HL-60 (cell line): ENCODE data around the gene FYN.

Experiments
- DNase-seq, 2 experiments: peaks; one replicate each; pipeline ENCODE4 v3.0.0-alpha.2; 2010 to 2020; ENCODE audit warnings: low read depth in 1 of 2, low spot score in 1 of 2
- H3K27ac ChIP-seq: fragments of 250-450 bp; sonication (Bioruptor Pico); replicated peaks from 2 replicates; pipeline ENCODE4 v1.5.1; 2020; ENCODE audit warnings: mild to moderate bottlenecking, moderate library complexity
- H3K27me3 ChIP-seq: fragments of 250-450 bp; sonication (Bioruptor Pico); 2 replicates; pipeline ENCODE4 v1.5.1; 2021; ENCODE audit warnings: mild to moderate bottlenecking, moderate library complexity; ENCODE audit not compliant: insufficient read depth, poor library complexity, severe bottlenecking
- H3K4me3 ChIP-seq: replicated peaks from 2 replicates; pipeline ENCODE4 v1.5.1; 2011; ENCODE audit warnings: mild to moderate bottlenecking, control low read depth, low read length; ENCODE audit not compliant: insufficient read depth
- GABPA ChIP-seq: IDR thresholded peaks from 2 replicates; pipeline ENCODE4 v1.6.1; 2012; ENCODE audit warnings: low read depth
- POLR2AphosphoS5 ChIP-seq: IDR thresholded peaks from 2 replicates; pipeline ENCODE4 v1.6.1; 2012; ENCODE audit warnings: low read depth
- SPI1 ChIP-seq: IDR thresholded peaks from 2 replicates; pipeline ENCODE4 v1.6.1; 2012; ENCODE audit warnings: low read depth, mild to moderate bottlenecking, borderline replicate concordance
- TF ChIP-seq, protein P1 (sequence below): IDR thresholded peaks from one replicate; pipeline ENCODE4 v1.5.1; 2011; ENCODE audit warnings: low read length, control low read depth, inconsistent platforms; ENCODE audit not compliant: insufficient read depth
- TF ChIP-seq, protein P2 (sequence below): IDR thresholded peaks from 2 replicates; pipeline ENCODE4 v1.6.1; 2012; ENCODE audit warnings: low read depth; ENCODE audit not compliant: insufficient replicate concordance

FYN gene

DNA sequence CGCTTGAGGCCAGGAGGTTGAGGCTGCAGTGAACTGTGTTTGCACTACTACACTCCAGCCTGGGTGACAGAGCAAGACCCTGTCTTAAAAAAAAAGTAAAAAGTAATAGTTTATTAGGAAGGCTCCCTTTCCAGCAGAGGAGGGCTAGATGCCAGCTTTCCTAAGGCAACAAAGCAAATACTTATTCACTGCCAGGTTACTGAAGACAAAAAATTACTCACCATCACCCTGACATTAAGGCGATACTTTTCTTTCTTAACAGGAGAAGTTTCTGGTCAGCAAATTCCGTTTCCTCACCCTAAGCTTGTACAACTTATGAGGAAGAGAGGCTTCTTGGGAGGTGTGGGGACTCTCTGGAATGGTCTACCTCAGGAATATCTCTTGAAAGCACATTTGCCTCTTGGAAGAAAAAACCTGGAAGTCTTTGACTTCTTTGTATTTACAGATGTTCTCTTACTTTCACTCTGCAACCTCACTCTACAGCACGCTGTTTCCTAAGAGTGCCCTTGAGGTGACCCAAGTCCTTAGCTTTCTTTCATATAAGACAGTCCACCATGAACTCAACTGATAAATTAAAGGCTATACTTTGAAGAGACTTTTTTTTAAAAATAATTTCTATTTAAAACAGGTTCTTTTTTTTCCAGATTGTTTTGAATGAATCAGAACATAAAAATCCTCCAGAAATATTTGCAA is 214.6 kb downstream of the FYN start:
- Histone ChIP-seq H3K27ac (no peak overlapping the region), H3K27me3 (no peaks in the 10 kb centered on the region), H3K4me3 (no peak overlapping the region)
- TF ChIP-seq, protein P1, sequence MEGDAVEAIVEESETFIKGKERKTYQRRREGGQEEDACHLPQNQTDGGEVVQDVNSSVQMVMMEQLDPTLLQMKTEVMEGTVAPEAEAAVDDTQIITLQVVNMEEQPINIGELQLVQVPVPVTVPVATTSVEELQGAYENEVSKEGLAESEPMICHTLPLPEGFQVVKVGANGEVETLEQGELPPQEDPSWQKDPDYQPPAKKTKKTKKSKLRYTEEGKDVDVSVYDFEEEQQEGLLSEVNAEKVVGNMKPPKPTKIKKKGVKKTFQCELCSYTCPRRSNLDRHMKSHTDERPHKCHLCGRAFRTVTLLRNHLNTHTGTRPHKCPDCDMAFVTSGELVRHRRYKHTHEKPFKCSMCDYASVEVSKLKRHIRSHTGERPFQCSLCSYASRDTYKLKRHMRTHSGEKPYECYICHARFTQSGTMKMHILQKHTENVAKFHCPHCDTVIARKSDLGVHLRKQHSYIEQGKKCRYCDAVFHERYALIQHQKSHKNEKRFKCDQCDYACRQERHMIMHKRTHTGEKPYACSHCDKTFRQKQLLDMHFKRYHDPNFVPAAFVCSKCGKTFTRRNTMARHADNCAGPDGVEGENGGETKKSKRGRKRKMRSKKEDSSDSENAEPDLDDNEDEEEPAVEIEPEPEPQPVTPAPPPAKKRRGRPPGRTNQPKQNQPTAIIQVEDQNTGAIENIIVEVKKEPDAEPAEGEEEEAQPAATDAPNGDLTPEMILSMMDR = no peak
- TF ChIP-seq, protein P2, sequence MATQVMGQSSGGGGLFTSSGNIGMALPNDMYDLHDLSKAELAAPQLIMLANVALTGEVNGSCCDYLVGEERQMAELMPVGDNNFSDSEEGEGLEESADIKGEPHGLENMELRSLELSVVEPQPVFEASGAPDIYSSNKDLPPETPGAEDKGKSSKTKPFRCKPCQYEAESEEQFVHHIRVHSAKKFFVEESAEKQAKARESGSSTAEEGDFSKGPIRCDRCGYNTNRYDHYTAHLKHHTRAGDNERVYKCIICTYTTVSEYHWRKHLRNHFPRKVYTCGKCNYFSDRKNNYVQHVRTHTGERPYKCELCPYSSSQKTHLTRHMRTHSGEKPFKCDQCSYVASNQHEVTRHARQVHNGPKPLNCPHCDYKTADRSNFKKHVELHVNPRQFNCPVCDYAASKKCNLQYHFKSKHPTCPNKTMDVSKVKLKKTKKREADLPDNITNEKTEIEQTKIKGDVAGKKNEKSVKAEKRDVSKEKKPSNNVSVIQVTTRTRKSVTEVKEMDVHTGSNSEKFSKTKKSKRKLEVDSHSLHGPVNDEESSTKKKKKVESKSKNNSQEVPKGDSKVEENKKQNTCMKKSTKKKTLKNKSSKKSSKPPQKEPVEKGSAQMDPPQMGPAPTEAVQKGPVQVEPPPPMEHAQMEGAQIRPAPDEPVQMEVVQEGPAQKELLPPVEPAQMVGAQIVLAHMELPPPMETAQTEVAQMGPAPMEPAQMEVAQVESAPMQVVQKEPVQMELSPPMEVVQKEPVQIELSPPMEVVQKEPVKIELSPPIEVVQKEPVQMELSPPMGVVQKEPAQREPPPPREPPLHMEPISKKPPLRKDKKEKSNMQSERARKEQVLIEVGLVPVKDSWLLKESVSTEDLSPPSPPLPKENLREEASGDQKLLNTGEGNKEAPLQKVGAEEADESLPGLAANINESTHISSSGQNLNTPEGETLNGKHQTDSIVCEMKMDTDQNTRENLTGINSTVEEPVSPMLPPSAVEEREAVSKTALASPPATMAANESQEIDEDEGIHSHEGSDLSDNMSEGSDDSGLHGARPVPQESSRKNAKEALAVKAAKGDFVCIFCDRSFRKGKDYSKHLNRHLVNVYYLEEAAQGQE = no peak
- TF ChIP-seq SPI1 (no peak), GABPA (no peak), POLR2AphosphoS5 (no peak)
- no peak for DNase-seq

DNA sequence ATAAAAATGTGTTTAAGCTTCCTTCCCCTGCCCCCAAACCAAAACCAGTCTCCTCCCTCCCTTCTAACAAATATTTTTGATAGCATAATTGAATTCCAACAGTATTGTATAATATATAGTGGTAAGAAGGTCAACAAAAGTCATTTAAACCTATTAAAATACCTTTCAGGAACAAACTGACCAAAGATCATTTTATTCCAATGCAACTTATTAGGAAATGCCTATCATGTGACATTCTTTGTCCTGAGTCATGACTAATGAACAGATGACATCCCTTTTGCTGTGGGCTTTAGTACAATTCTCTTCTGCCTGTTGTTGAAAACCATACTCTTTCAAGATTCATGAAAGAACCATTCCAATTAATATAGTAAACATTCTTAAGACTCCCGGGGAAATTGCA is 216.1 kb downstream of the FYN start:
- TF ChIP-seq, protein P2 = no peak
- TF ChIP-seq GABPA (no peak), POLR2AphosphoS5 (no peak), SPI1 (no peak)
- TF ChIP-seq, protein P1 = no peak
- DNase-seq = no peak
- Histone ChIP-seq H3K27me3 (no peaks in the 10 kb centered on the region), H3K4me3 (no peak overlapping the region), H3K27ac (no peak overlapping the region)

DNA sequence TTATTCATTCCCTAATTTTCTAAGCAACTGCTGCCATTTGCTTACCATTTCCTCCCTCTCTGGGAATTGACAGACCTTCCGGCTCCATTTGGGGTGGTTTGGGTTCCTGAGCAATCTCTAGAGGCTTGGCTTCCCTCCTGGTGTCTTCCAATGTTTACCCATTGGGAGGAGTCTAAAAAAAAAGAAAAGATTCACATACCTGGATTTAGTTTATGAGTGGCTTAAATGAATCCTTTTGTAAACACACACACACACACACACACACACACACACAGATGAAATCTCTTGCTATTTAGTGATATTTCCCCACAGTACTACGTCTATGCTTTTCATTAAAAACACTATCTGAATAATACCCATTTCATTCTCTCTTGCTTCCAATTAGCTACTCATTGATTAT is 219.3 kb downstream of the FYN start:
- no peak for DNase-seq
- TF ChIP-seq SPI1 = no peak
- no peak overlapping the region for H3K4me3 ChIP-seq
- H3K27me3 ChIP-seq = no peaks in the 10 kb centered on the region
- H3K27ac ChIP-seq = no peak overlapping the region

DNA sequence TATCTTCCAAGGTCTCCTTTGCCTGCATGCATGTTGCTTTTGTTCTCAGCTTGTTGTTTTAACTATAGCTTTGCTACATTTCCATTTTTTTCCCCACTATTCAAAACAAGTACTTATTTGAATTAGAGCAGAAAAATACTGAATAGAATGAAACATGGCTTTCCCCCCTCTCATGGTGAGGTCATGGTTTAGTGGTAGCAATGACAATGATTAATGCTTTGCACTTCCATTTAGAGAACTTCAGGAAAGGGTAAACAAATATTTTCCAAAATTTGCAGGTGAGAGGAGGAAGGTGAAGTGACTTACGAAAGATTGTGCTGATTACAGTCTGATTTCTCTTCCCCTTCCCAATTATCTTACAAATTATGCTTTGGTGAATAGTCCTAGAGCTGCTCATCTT is 219.8 kb downstream of the FYN start:
- no peak for DNase-seq
- no peak overlapping the region for H3K27ac ChIP-seq
- no peak overlapping the region for H3K4me3 ChIP-seq
- H3K27me3 ChIP-seq = no peaks in the 10 kb centered on the region
- TF ChIP-seq POLR2AphosphoS5 = no peak
- no peak for TF ChIP-seq SPI1
- TF ChIP-seq, protein P1 = no peak
- TF ChIP-seq, protein P2 = no peak
- no peak for TF ChIP-seq GABPA
